ENCODE results near the gene SLC22A23.
"Not testable (repeated sequence)": the region's sequence is repeated elsewhere in the genome, so short reads cannot be mapped to it uniquely, and the experiment has no call there.

Gene SLC22A23

GRCh38 chr6:3403238-3404173 is 53.3 kb downstream of the SLC22A23 start:
- no peak for DNase-seq

- no peak for DNase-seq
Observed at GRCh38 chr6:3402310-3403237, 54.3 kb downstream of the SLC22A23 start.

GRCh38 chr6:3400162-3400561 is 56.7 kb downstream of the SLC22A23 start:
- DNase-seq, result no peak

- no peak for DNase-seq
Observed at GRCh38 chr6:3398755-3399696, 57.8 kb downstream of the SLC22A23 start.

- DNase-seq, result no peak
Observed at GRCh38 chr6:3398165-3398562, 58.7 kb downstream of the SLC22A23 start.

- no peak for DNase-seq
Observed at GRCh38 chr6:3397229-3398164, 59.4 kb downstream of the SLC22A23 start.

- no peak for DNase-seq
Observed at GRCh38 chr6:3396503-3397180, 60.2 kb downstream of the SLC22A23 start.

- no peak for DNase-seq
Observed at GRCh38 chr6:3394671-3395070, 62.2 kb downstream of the SLC22A23 start.

- DNase-seq, result no peak
Observed at GRCh38 chr6:3393836-3394202, 63.0 kb downstream of the SLC22A23 start.

- DNase-seq, result no peak
Observed at GRCh38 chr6:3392930-3393835, 63.7 kb downstream of the SLC22A23 start.

- no peak for DNase-seq
Observed at GRCh38 chr6:3391902-3392458, 64.9 kb downstream of the SLC22A23 start.

- DNase-seq, result no peak
Observed at GRCh38 chr6:3390698-3391097, 66.2 kb downstream of the SLC22A23 start.

- no peak for DNase-seq
Observed at GRCh38 chr6:3389390-3390167, 67.3 kb downstream of the SLC22A23 start.

- DNase-seq, result no peak
Observed at GRCh38 chr6:3388786-3389185, 68.1 kb downstream of the SLC22A23 start.

- no peak for DNase-seq
Observed at GRCh38 chr6:3386374-3386857, 70.4 kb downstream of the SLC22A23 start.

GRCh38 chr6:3385660-3386151 is 71.1 kb downstream of the SLC22A23 start:
- DNase-seq, result no peak

- DNase-seq, result not testable (repeated sequence)
Observed at GRCh38 chr6:3385181-3385580, 71.7 kb downstream of the SLC22A23 start.

Data from activated gamma-delta T cell (primary cell).